ENCODE data around the gene CACUL1.

The CACUL1 gene

GRCh38 chr10:118730756-118731456 lies 23.9 kb downstream of the CACUL1 start:
- DNase-seq, result no peak

- no peak for DNase-seq
Observed at GRCh38 chr10:118729641-118730258, 25.0 kb downstream of the CACUL1 start.

GRCh38 chr10:118729200-118729599 lies 25.6 kb downstream of the CACUL1 start:
- no peak for DNase-seq

- no peak for DNase-seq
Observed at GRCh38 chr10:118725886-118726500, 28.8 kb downstream of the CACUL1 start.

GRCh38 chr10:118723466-118723865 lies 31.3 kb downstream of the CACUL1 start:
- DNase-seq, result no peak

GRCh38 chr10:118721539-118721876 lies 33.3 kb downstream of the CACUL1 start:
- no peak for DNase-seq

GRCh38 chr10:118720685-118721538 lies 33.9 kb downstream of the CACUL1 start:
- DNase-seq, result no peak

GRCh38 chr10:118714366-118714765 lies 40.4 kb downstream of the CACUL1 start:
- no peak for DNase-seq

GRCh38 chr10:118712930-118713634 lies 41.7 kb downstream of the CACUL1 start:
- no peak for DNase-seq

GRCh38 chr10:118712080-118712479 lies 42.7 kb downstream of the CACUL1 start:
- DNase-seq, result no peak

- no peak for DNase-seq
Observed at GRCh38 chr10:118710487-118710886, 44.3 kb downstream of the CACUL1 start.

GRCh38 chr10:118708571-118708970 lies 46.2 kb downstream of the CACUL1 start:
- DNase-seq, result no peak

GRCh38 chr10:118704711-118705110 lies 50.1 kb downstream of the CACUL1 start:
- no peak for DNase-seq

GRCh38 chr10:118701529-118702323 lies 53.0 kb downstream of the CACUL1 start:
- DNase-seq, result no peak

GRCh38 chr10:118698421-118698820 lies 56.3 kb downstream of the CACUL1 start:
- no peak for DNase-seq

GRCh38 chr10:118694848-118695247 lies 59.9 kb downstream of the CACUL1 start:
- no peak for DNase-seq

- no peak for DNase-seq
Observed at GRCh38 chr10:118692872-118693271, 61.9 kb downstream of the CACUL1 start.

- DNase-seq, result no peak
Observed at GRCh38 chr10:118689070-118689858, 65.5 kb downstream of the CACUL1 start.

- DNase-seq, result no peak
Observed at GRCh38 chr10:118687472-118687871, 67.3 kb downstream of the CACUL1 start.

GRCh38 chr10:118682533-118682932 lies 72.2 kb downstream of the CACUL1 start:
- no peak for DNase-seq

GRCh38 chr10:118680197-118680596 lies 74.6 kb downstream of the CACUL1 start:
- DNase-seq, result no peak

Measured in NCI-H1048 (cell line).